Stimulated activated CD8-positive, alpha-beta memory T cell treated with anti-CD3 and anti-CD28 coated beads, Interleukin-4, amount 100 ng/mL, for 4 hours (primary cell): Measurements from ENCODE around the gene RPS23.
A peak's percentile ranks its signal among the peaks of the same experiment; 100 is the strongest.

ENCODE experiments used
- DNase-seq, 2 donors: peaks; one replicate each; pipeline ENCODE4 v3.0.0-alpha.2; 2020; ENCODE audit warnings: low read depth in 2 of 2, low spot score in 1 of 2

The RPS23 gene

DNA sequence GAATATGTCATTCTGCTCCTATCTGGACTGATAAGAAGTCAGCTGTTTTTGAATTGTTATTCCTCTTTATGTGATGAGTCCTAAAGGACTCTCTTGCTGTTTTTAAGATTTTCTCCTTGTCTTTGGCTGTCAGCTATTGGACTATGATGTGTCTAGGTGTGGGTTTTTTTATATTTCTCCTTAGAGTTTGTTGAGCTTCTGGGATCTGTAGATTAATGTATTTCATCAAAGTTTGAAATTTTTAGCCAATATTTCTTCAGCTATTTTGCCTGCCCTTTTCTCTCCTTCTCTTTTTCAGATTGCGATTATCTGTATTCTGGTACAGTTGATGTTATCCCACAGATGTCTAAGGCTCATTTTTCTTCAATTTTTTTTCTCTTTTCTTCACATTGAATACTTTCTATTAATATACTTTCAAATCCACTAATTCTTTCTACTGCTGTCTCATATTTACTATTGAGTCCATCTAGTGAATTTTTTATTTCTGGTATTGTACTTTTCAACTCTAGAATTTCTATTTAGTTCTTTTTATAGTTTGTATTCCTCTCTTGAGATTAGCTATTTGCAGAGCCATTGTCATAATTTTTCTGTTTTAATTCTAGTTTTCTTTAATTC is 31.1 kb downstream of the RPS23 start:
- no peak for DNase-seq

DNA sequence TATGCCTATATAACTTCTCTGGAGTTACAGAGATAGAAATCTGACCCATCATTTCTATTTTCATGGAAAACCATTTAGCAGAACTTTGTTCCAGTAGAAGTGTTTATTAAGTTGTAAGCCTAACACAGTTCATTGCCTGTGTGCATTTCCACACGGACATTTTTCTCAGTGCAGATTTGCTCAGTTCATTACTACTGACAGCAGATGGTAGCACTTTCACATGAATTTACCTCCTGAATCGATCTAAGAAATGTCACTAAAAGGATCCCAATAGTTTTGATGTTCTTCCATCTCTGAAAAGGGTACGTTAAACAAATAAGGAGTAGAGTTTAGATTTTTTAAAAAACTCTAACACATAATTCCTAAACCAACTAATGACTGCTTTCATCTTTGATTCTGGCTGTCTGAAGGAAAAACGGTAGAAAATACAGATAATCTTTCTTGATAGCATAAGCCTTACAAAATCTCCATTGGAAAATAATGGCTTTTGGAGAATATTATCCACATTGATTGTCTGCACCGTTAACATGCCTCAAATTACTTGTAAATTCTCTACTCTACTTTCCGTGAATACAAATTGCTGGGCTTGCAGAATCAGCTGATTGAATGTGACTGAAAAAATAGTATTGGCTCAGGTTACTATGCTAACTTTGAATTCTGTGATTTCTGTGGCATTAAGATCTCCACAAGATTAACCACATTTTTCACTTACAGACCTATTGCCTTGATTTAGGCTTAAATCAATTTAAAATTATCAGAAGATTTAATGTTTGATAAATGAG is 33.1 kb downstream of the RPS23 start:
- DNase-seq = no peak

DNA sequence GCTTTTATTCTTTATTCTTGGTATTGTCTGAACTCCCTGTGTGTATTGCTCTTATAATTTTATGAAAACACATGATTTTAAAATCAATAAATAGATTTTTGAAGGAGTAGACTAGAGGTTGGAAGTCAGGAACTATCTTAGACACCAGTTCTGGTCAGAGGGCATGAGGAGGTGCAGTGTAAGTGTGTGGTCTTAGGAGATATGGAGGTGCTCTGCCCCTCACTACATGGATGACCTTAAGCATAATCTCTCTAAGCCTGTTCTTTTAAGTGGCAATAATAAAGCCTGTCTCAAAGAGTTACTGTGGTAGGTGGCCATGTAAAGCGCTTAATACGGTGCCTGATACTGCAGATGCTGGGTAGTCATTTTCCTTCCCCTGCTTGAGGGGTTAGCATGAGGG is 34.0 kb downstream of the RPS23 start:
- no peak for DNase-seq

DNA sequence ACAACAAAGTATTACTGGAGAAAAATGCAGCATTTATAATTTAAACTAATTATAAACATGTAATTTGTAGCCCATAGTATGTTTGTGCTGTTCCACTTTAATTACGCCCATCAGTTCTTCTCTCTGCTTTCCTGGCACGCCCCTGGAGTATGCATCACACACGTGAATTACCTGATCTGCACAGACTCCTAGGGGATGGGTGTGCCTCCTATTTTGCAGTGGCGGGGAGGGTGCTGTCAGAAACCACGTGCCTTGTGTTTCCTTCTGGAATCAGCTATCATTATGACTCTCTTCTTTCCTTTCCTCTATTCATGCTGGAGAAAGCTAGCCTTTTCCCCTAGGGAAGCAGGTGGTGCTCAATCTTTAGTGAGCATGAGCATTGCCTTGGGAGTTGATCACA is 43.3 kb downstream of the RPS23 start:
- DNase-seq = no peak

DNA sequence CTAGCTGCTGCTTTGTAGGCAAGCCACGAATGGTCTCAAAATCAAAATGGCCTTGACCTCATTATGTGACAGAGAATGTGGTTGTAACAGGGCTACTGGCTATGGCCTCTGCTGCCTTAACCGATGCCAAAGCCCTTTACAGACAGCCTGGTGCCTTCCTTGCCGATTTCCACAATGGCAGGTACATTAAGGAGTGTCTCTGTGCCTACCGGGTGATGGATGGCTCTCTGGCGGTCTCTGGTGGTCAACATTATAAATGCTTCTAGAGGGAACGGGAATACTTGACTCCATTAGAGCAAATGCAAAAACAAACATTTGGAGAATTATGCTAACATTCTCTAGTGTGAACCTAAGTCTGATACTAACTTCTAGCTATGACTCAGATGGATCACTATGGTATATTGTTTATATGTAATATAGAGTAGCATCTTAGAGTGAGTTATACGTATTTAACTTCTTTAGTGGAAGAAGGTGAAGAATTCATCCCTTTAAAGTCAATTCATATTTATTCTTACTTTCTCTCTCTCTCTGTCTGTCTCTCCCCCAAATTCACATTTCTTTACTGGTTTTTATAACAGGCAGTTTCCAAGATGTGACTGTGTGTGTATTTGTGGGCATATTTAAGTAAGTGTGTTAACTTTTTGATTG is 52.5 kb downstream of the RPS23 start:
- DNase-seq = peak; percentile 7 to 27
